Right lobe of liver (tissue), 4 donors: ENCODE data around the gene TBX4.

ENCODE experiments used
- POLR2A ChIP-seq: fragments of 450-650 bp; IDR thresholded peaks from one replicate; pipeline ENCODE4 v1.6.1; 2017; ENCODE audit warnings: antibody characterized with exemption, mild to moderate bottlenecking
- TF ChIP-seq, protein P1 (sequence below), 4 donors: fragments of 200-600 bp in 3 of 4; fragments of 450-650 bp in 1 of 4; IDR thresholded peaks; one replicate each; pipeline versions ENCODE4 v1.5.1 to v1.8.0; 2016 to 2022; ENCODE audit warnings: antibody characterized with exemption in 4 of 4, mild to moderate bottlenecking in 2 of 4
- donor health status: DM: no; HTN: no; CAD: no.
- donor health status: DM: no; HTN: no; CAD: no.
- donor health status: DM: no; HTN: yes; CAD: no.

DNA sequence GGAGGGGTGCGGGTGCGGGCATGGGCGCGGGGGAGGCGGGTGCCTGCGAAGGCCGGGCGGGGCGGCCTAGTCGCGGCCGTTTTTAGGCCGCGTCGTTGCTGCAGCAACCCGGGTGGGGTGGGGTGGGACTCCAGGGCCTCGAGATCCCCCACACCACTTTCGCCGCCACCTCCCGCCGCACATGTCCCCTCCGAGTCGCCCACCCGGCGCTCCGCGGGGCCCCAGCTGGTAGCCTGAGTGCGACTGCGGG is 41.3 kb upstream of the TBX4 start:
- TF ChIP-seq, protein P1, sequence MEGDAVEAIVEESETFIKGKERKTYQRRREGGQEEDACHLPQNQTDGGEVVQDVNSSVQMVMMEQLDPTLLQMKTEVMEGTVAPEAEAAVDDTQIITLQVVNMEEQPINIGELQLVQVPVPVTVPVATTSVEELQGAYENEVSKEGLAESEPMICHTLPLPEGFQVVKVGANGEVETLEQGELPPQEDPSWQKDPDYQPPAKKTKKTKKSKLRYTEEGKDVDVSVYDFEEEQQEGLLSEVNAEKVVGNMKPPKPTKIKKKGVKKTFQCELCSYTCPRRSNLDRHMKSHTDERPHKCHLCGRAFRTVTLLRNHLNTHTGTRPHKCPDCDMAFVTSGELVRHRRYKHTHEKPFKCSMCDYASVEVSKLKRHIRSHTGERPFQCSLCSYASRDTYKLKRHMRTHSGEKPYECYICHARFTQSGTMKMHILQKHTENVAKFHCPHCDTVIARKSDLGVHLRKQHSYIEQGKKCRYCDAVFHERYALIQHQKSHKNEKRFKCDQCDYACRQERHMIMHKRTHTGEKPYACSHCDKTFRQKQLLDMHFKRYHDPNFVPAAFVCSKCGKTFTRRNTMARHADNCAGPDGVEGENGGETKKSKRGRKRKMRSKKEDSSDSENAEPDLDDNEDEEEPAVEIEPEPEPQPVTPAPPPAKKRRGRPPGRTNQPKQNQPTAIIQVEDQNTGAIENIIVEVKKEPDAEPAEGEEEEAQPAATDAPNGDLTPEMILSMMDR (IDR thresholded peaks at IDR 0.05), result peak in 1 of 4 donors; percentile 4
- no peak for TF ChIP-seq POLR2A
